A549 (cell line): ENCODE measurements around the gene SALL2. TPM values are rescaled to one million over a fixed set of nuclear protein-coding genes. Genes with fewer than 3 reads are reported as not detected.

Experiments
- ATAC-seq, 2 experiments: fragments of 200-7000 bp in 1 of 2; fragments of >200 bp in 1 of 2; cut with Nextera tagmentation in 1 of 2; cut with Tn5 transposase in 1 of 2; 3 replicates each; pipeline versions ENCODE4 v1.8.0 to v1.9.1; 2018 to 2020; ENCODE audit warnings: mild to moderate bottlenecking in 1 of 2, moderate library complexity in 1 of 2
- CTCF ChIA-PET: fragments of 300-600 bp; sonication (Branson Sonifier 250); formaldehyde crosslinking; extraction: SDS; loops from one replicate; lab custom pipeline; 2021; ENCODE audit warnings: antibody characterized with exemption, inconsistent platforms; lab: Yijun Ruan, JAX
- POLR2A ChIA-PET: fragments of 350-600 bp; formaldehyde crosslinking; extraction: SDS; loops from one replicate; lab custom pipeline; 2021; ENCODE audit warnings: antibody characterized with exemption, inconsistent platforms; lab: Yijun Ruan, JAX
- DNase-seq, 2 experiments: peaks; one replicate each; pipeline versions ENCODE4 v3.0.0 to v3.0.0-alpha.2; 2011 to 2016; ENCODE audit warnings: low read depth in 1 of 2, low spot score in 1 of 2
- FAIRE-seq: peaks from 2 replicates; lab custom pipeline; 2011; peaks lifted over from hg19 to GRCh38; lab: Jason Lieb, UNC
- H3K27ac ChIP-seq, 2 experiments: fragments of >200 bp; sonication (Bioruptor Twin); formaldehyde crosslinking; 3 replicates each; pipeline ENCODE4 v1.5.1; 2016 to 2017
- H3K4me1 ChIP-seq: fragments of >200 bp; sonication (Bioruptor Twin); formaldehyde crosslinking; 3 replicates; pipeline ENCODE4 v1.6.1; 2016
- H3K4me2 ChIP-seq: fragments of >200 bp; sonication (Bioruptor Twin); formaldehyde crosslinking; 3 replicates; pipeline ENCODE4 v1.6.1; 2016
- H3K4me3 ChIP-seq: fragments of >200 bp; sonication (Bioruptor Twin); formaldehyde crosslinking; 3 replicates; pipeline ENCODE4 v1.5.1; 2016
- H3K9me3 ChIP-seq: fragments of >200 bp; sonication (Bioruptor Twin); formaldehyde crosslinking; 3 replicates; pipeline ENCODE4 v1.6.1; 2016
- CBX2 ChIP-seq: fragments of 200-600 bp; sonication (generic); IDR thresholded peaks from 2 replicates; pipeline ENCODE4 v1.6.1; 2016; ENCODE audit warnings: low read depth, mild to moderate bottlenecking, borderline replicate concordance
- CTCF ChIP-seq: fragments of >200 bp; sonication (Bioruptor Twin); formaldehyde crosslinking; IDR thresholded peaks from 3 replicates; pipeline ENCODE4 v1.5.1; 2016
- ESRRA ChIP-seq: fragments of 150-350 bp; IDR thresholded peaks from 2 replicates; pipeline ENCODE4 v1.6.1; 2014; ENCODE audit warnings: mild to moderate bottlenecking, low read length, borderline replicate concordance
- FOSB ChIP-seq: fragments of 250-450 bp; sonication (Bioruptor Pico); IDR thresholded peaks from 2 replicates; pipeline ENCODE4 v1.5.0; 2020; ENCODE audit warnings: mild to moderate bottlenecking, moderate library complexity
- HEYL ChIP-seq: fragments of 250-450 bp; sonication (Bioruptor Pico); IDR thresholded peaks from 2 replicates; pipeline ENCODE4 v1.8.0; 2021; ENCODE audit warnings: mild to moderate bottlenecking, moderate library complexity
- HOXB5 ChIP-seq: fragments of 250-450 bp; sonication (Bioruptor Pico); IDR thresholded peaks from 2 replicates; pipeline ENCODE4 v1.5.0; 2020; ENCODE audit warnings: mild to moderate bottlenecking, moderate library complexity
- JUN ChIP-seq, 2 experiments: fragments of >200 bp; sonication (Bioruptor Twin); formaldehyde crosslinking; IDR thresholded peaks; 2 replicates in 1 of 2; 3 replicates in 1 of 2; pipeline ENCODE4 v1.6.1; 2016 to 2017
- JUNB ChIP-seq: fragments of >200 bp; sonication (Bioruptor Twin); formaldehyde crosslinking; IDR thresholded peaks from 2 replicates; pipeline ENCODE4 v1.6.1; 2016
- KDM1A ChIP-seq: fragments of 200-600 bp; sonication (generic); IDR thresholded peaks from 2 replicates; pipeline ENCODE4 v1.6.1; 2016; ENCODE audit warnings: low read depth, mild to moderate bottlenecking
- KDM5A ChIP-seq: fragments of 200-600 bp; sonication (generic); IDR thresholded peaks from 2 replicates; pipeline ENCODE4 v1.6.1; 2016; ENCODE audit warnings: antibody characterized with exemption, mild to moderate bottlenecking
- MAFK ChIP-seq: fragments of 450-650 bp; IDR thresholded peaks from 2 replicates; pipeline ENCODE4 v1.6.1; 2014; ENCODE audit not compliant: partially characterized antibody
- MYC ChIP-seq: IDR thresholded peaks from 2 replicates; pipeline ENCODE4 v1.6.1; 2012; ENCODE audit warnings: mild to moderate bottlenecking, inconsistent platforms, low read length, improper control_type of control experiment, borderline replicate concordance
- NPAS2 ChIP-seq: fragments of 250-450 bp; sonication (Bioruptor Pico); IDR thresholded peaks from 2 replicates; pipeline ENCODE4 v1.8.0; 2022; ENCODE audit warnings: mild to moderate bottlenecking, moderate library complexity, borderline replicate concordance
- NR3C1 ChIP-seq: fragments of >200 bp; sonication (Bioruptor Twin); formaldehyde crosslinking; IDR thresholded peaks from 3 replicates; pipeline ENCODE4 v1.6.1; 2017
- PHF8 ChIP-seq: fragments of 200-600 bp; sonication (generic); IDR thresholded peaks from 2 replicates; pipeline ENCODE4 v1.6.1; 2016; ENCODE audit warnings: low read depth, mild to moderate bottlenecking, antibody characterized with exemption, moderate library complexity, borderline replicate concordance
- RFX5 ChIP-seq: fragments of 450-650 bp; IDR thresholded peaks from 2 replicates; pipeline ENCODE4 v1.7.1; 2014; ENCODE audit warnings: antibody characterized with exemption, mild to moderate bottlenecking, moderate library complexity
- TFCP2L1 ChIP-seq: fragments of 250-450 bp; sonication (Bioruptor Pico); IDR thresholded peaks from 2 replicates; pipeline ENCODE4 v1.5.0; 2021; ENCODE audit warnings: mild to moderate bottlenecking
- ZC3H11A ChIP-seq: fragments of 450-650 bp; IDR thresholded peaks from 2 replicates; pipeline ENCODE4 v1.6.1; 2014; ENCODE audit warnings: antibody characterized with exemption, mild to moderate bottlenecking
- ZFP36 ChIP-seq: fragments of 450-650 bp; IDR thresholded peaks from 2 replicates; pipeline ENCODE4 v1.6.1; 2014; ENCODE audit warnings: borderline replicate concordance; ENCODE audit not compliant: partially characterized antibody
- ZNF302 ChIP-seq: fragments of 250-450 bp; sonication (Bioruptor Pico); IDR thresholded peaks from 2 replicates; pipeline ENCODE4 v1.9.0; 2021; ENCODE audit warnings: inconsistent platforms, mild to moderate bottlenecking, moderate library complexity
- WGBS: methylation state at CpG from one replicate; pipeline ENCODE4 v1.1.6; 2017; ENCODE audit errors: missing lambda C conversion rate; 5-methylcytosine and 5-hydroxymethylcytosine counted together
- polyA plus RNA-seq, 4 experiments: library from polyadenylated mRNA; depleted of rRNA in 3 of 4; stranded (reverse); fragments of >200 nt; fragmentation: RNase III in 1 of 4; extraction: RNeasy Plus Mini Kit Qiagen cat#74134 plus additional on column Dnase treatment in 1 of 4; gene quantifications; 2 replicates in 3 of 4; 3 replicates in 1 of 4; pipeline ENCODE4 v1.2.3, GENCODE V29; 2011 to 2017
- TF ChIP-seq, protein P1 (sequence below): fragments of 450-650 bp; IDR thresholded peaks from 2 replicates; pipeline ENCODE4 v1.6.1; 2014; ENCODE audit warnings: antibody characterized with exemption
- TF ChIP-seq, protein P2 (sequence below): fragments of 250-450 bp; sonication (Bioruptor Pico); IDR thresholded peaks from 2 replicates; pipeline ENCODE4 v1.5.0; 2020; ENCODE audit warnings: low read depth, mild to moderate bottlenecking, moderate library complexity

The SALL2 gene
- polyA plus RNA-seq, 2 of the 4 experiments (the other 2 are of a cell fraction) = 2.8 to 3.5 TPM

GRCh38 chr14:21533294-21533693 lies 7.1 kb upstream of the SALL2 start:
- Histone ChIP-seq H3K4me3 (no peak overlapping the region), H3K9me3 (no peaks in the 10 kb centered on the region), H3K27ac (no peak overlapping the region), H3K4me1 (no peaks in the 10 kb centered on the region), H3K4me2 (no peak overlapping the region)
- POLR2A ChIA-PET = no interaction called here
- ATAC-seq = no peak
- no peak for DNase-seq
- TF ChIP-seq PHF8 = no peak
- TF ChIP-seq KDM5A = no peak
- TF ChIP-seq NR3C1 = no peak
- no peak for TF ChIP-seq RFX5
- no peak for TF ChIP-seq ZC3H11A
- no peak for TF ChIP-seq MAFK
- TF ChIP-seq FOSB = no peak
- TF ChIP-seq, protein P1, sequence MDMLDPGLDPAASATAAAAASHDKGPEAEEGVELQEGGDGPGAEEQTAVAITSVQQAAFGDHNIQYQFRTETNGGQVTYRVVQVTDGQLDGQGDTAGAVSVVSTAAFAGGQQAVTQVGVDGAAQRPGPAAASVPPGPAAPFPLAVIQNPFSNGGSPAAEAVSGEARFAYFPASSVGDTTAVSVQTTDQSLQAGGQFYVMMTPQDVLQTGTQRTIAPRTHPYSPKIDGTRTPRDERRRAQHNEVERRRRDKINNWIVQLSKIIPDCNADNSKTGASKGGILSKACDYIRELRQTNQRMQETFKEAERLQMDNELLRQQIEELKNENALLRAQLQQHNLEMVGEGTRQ = no peak
- TF ChIP-seq MYC = no peak
- CTCF ChIA-PET = interaction anchor here (1.8 kb wide), 1 partner anchor 35 kb away, joined by 7 read pairs; no protein-coding TSS in a partner anchor
- FAIRE-seq = no peak

- POLR2A ChIA-PET = interaction anchor here (1.3 kb wide), 1 partner anchor 19 kb away, joined by 3 read pairs; the partner anchor contains the start of gene METTL3
- 97% methylated on average over 1 of the region's 1 CpG for WGBS
These were observed 3.4 kb upstream of the SALL2 start for GRCh38 chr14:21529515-21529914.

More at GRCh38 chr14:21529515-21529914, 3.4 kb upstream of the SALL2 start:
- DNase-seq = no peak
- ATAC-seq = no peak
- Histone ChIP-seq H3K4me3 (no peak overlapping the region), H3K4me2 (no peak overlapping the region), H3K27ac (no peak overlapping the region), H3K4me1 (0 out of 3 replicates have a peak, but pooled peaks cover 3% of the 10 kb centered on the region), H3K9me3 (no peaks in the 10 kb centered on the region)
- CTCF ChIA-PET = interaction anchor here (2.4 kb wide), 1 partner anchor 29 kb away, joined by 10 read pairs; no protein-coding TSS in a partner anchor
- no peak for TF ChIP-seq JUN (IDR thresholded peaks at IDR 0.05)
- TF ChIP-seq, protein P1 = no peak
- no peak for TF ChIP-seq ZFP36
- TF ChIP-seq HOXB5 = no peak
- no peak for TF ChIP-seq JUNB
- TF ChIP-seq KDM1A = no peak
- no peak for TF ChIP-seq TFCP2L1 (CRISPR knock-in tag)
- TF ChIP-seq NPAS2 (CRISPR knock-in tag) = no peak
- TF ChIP-seq HEYL (CRISPR knock-in tag) = no peak
- TF ChIP-seq, protein P2, sequence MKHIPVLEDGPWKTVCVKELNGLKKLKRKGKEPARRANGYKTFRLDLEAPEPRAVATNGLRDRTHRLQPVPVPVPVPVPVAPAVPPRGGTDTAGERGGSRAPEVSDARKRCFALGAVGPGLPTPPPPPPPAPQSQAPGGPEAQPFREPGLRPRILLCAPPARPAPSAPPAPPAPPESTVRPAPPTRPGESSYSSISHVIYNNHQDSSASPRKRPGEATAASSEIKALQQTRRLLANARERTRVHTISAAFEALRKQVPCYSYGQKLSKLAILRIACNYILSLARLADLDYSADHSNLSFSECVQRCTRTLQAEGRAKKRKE (CRISPR knock-in tag) = no peak
- TF ChIP-seq CTCF = no peak
- TF ChIP-seq CBX2 = no peak
- TF ChIP-seq MAFK = no peak
- TF ChIP-seq ESRRA = no peak
- TF ChIP-seq ZNF302 (CRISPR knock-in tag) = no peak
- no peak for FAIRE-seq
